Lower leg skin (tissue), 4 donors: ENCODE measurements around the gene DDX5. TPM values are rescaled to one million over a fixed set of nuclear protein-coding genes. Genes with fewer than 3 reads are reported as not detected.

Experiments used
- DNase-seq, 2 donors: peaks; one replicate each; pipeline ENCODE4 v3.0.0-alpha.2; 2019; ENCODE audit warnings: low spot score in 2 of 2
- H3K4me3 ChIP-seq: fragments of 200-600 bp; sonication (generic); 2 replicates; pipeline ENCODE4 v1.5.1; 2017; ENCODE audit warnings: mild to moderate bottlenecking, low read depth; ENCODE audit not compliant: poor library complexity, severe bottlenecking
- CTCF ChIP-seq, 3 donors: fragments of 450-650 bp; IDR thresholded peaks; one replicate each; pipeline ENCODE4 v1.5.1; 2016; ENCODE audit warnings: antibody characterized with exemption in 3 of 3, mild to moderate bottlenecking in 3 of 3, moderate library complexity in 2 of 3
- POLR2A ChIP-seq, 2 donors: fragments of 450-650 bp; IDR thresholded peaks; one replicate each; pipeline ENCODE4 v1.6.1; 2016 to 2017; ENCODE audit warnings: antibody characterized with exemption in 2 of 2, mild to moderate bottlenecking in 1 of 2, moderate library complexity in 1 of 2
- WGBS, 2 donors: methylation state at CpG; one replicate each; pipeline ENCODE4 v1.1.5; 2018; 5-methylcytosine and 5-hydroxymethylcytosine counted together
- intact Hi-C: fragments of 100-400 bp; cut with DNase I; formaldehyde crosslinking; loops from one replicate; pipeline ENCODE4 v1.15.0; 2023; ENCODE audit warnings: low total_unique reads
- microRNA-seq, 2 donors: library from miRNA; unstranded; fragments of <30 nt; microRNA quantifications; one replicate each; pipeline ENCODE4, GENCODE V29; 2016; ENCODE audit warnings: borderline replicate concordance in 2 of 2, borderline number of aligned reads in 1 of 2
- total RNA-seq, 4 donors: library from RNA; depleted of rRNA; stranded (reverse); fragments of >200 nt; gene quantifications; one replicate each; pipeline ENCODE4 v1.1.0, GENCODE V29; 2016

The DDX5 gene
- total RNA-seq, 4 donors from 2014 or later: 497 to 985 (median 764) TPM

GRCh38 chr17:64457156-64457555 lies 48.9 kb downstream of the DDX5 start:
- WGBS, 2 donors: 75 to 85% methylated on average over 7 of the region's 7 CpGs
- intact Hi-C loops: no loop called here
- TF ChIP-seq CTCF (IDR thresholded peaks at IDR 0.05) (no peak), POLR2A (IDR thresholded peaks at IDR 0.05) (no peak)
- H3K4me3 ChIP-seq: no peak overlapping the region
- DNase-seq: no peak

GRCh38 chr17:64455993-64456885 lies 49.9 kb downstream of the DDX5 start:
- TF ChIP-seq POLR2A (IDR thresholded peaks at IDR 0.05) (no peak), CTCF (IDR thresholded peaks at IDR 0.05) (no peak)
- intact Hi-C loops: no loop called here
- WGBS, 2 donors: 79 to 82% methylated on average over 8 of the region's 8 CpGs
- no peak for DNase-seq
- no peak overlapping the region for H3K4me3 ChIP-seq

GRCh38 chr17:64449545-64449944 lies 56.5 kb downstream of the DDX5 start:
- no peak overlapping the region for H3K4me3 ChIP-seq

GRCh38 chr17:64448665-64449512 lies 57.2 kb downstream of the DDX5 start, which contains the start of gene MILR1:
Gene MILR1 (plus strand): TSS chr17:64449115. CDS start chr17:64449169, 54 bp downstream.
- peak in 1 of 2 donors; percentile 47 for DNase-seq
- no peak within 1 kb of the TSS for H3K4me3 ChIP-seq
- TF ChIP-seq CTCF (IDR thresholded peaks at IDR 0.05) (no peak), POLR2A (IDR thresholded peaks at IDR 0.05) (no peak)
- 40 to 42% methylated on average over 10 of the region's 10 CpGs for WGBS, 2 donors
- intact Hi-C loops: no loop called here

More at GRCh38 chr17:64449545-64449944, 56.5 kb downstream of the DDX5 start:
- DNase-seq: no peak
- no peak for TF ChIP-seq POLR2A (IDR thresholded peaks at IDR 0.05)
- TF ChIP-seq CTCF (IDR thresholded peaks at IDR 0.05): no peak
- WGBS, 2 donors: 59 to 62% methylated on average over 3 of the region's 3 CpGs
- intact Hi-C loops: no loop called here

Small RNA genes lying within 50 kb of the gene (microRNA-seq; reads per million reads assigned to microRNA genes)
- gene MIR3064 (5.7 to 6.1 reads per million in 2 donors), gene MIR5047 (0 reads per million in 2 donors)

Other genes starting within 250 kb of the DDX5 start
- 10 to 100 TPM; 29.9 to 59.2 (median 39.9) TPM for gene TEX2, start 243.0 kb downstream of the DDX5 start, total RNA-seq
- gene PECAM1, start 115.4 kb downstream of the DDX5 start, total RNA-seq: 10 to 100 TPM; 21.8 to 95.1 (median 38.1) TPM
- gene MILR1, start 57.2 kb downstream of the DDX5 start, total RNA-seq: 1 to 10 TPM in 1 of 4 donors, not detected in 3; 1.8 TPM
- gene POLG2, start 9.2 kb downstream of the DDX5 start, total RNA-seq: 1 to 10 TPM; 2.2 to 7.7 (median 4.2) TPM
- 10 to 100 TPM; 37.9 to 80.7 (median 54.0) TPM for gene CEP95, start 688 bp upstream of the DDX5 start, total RNA-seq
- gene SMURF2, start 156.0 kb upstream of the DDX5 start, total RNA-seq: 10 to 100 TPM; 13.2 to 21.0 (median 20.5) TPM